OCI-LY1 (cell line): Measurements from ENCODE around the gene SMIM5.

ENCODE experiments used
- CTCF ChIP-seq: fragments of 200-600 bp; sonication (generic), shearing (Covaris generic); IDR thresholded peaks from 2 replicates; pipeline ENCODE4 v1.5.1; 2017; ENCODE audit warnings: mild to moderate bottlenecking, antibody characterized with exemption, low read length, moderate library complexity, mixed read lengths
- EZH2 ChIP-seq: fragments of 200-600 bp; sonication (generic), shearing (Covaris generic); IDR thresholded peaks from 2 replicates; pipeline ENCODE4 v1.8.0; 2017; ENCODE audit warnings: borderline replicate concordance, mixed run types, mild to moderate bottlenecking, antibody characterized with exemption, low read length, moderate library complexity, mixed read lengths

DNA sequence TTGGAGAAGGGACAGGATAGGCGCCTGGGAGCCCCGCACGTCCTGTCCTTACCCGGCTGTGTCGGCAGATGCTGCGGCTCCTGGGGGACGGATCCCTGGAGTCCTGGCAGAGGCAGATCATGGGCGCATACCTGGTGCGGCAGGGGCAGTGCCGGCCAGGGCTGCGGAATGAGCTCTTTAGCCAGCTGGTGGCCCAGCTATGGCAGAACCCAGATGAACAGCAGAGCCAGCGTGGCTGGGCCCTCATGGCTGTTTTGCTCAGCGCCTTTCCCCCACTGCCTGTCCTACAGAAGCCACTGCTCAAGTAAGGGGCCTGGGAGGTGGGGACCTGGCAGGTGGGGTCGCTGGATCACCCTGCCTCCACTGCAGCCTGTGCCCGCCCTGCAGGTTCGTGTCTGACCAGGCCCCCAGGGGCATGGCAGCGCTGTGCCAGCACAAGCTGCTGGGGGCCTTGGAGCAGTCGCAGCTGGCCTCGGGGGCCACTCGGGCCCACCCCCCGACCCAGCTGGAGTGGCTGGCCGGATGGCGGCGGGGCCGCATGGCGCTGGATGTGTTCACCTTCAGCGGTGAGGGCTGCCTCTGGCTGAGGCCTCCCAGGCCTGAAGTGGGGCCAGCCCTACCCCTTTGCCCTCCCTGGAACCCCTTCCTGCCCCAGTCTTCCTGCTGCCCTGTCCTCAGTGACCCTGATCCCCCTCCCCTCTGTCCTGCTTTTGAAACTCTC, 20.2 kb upstream of the SMIM5 start:
- TF ChIP-seq EZH2 (no peak), CTCF (no peak)
